IPS DF 4.7 (cell line): ENCODE data around the gene FGD5.

Experiments used
- DNase-seq: peaks from one replicate; pipeline ENCODE4 v3.0.0-alpha.2; 2013; ENCODE audit warnings: low spot score; ENCODE audit errors: extremely low read depth

FGD5 gene

GRCh38 chr3:14829811-14830210, 11.0 kb downstream of the FGD5 start:
- no peak for DNase-seq

GRCh38 chr3:14831916-14832450, 13.2 kb downstream of the FGD5 start:
- DNase-seq = no peak

- DNase-seq = no peak
These were observed 14.4 kb downstream of the FGD5 start for GRCh38 chr3:14832975-14833722.

- DNase-seq = no peak
These were observed 15.4 kb downstream of the FGD5 start for GRCh38 chr3:14834121-14834520.

- no peak for DNase-seq
These were observed 16.2 kb downstream of the FGD5 start for GRCh38 chr3:14834807-14835466.

- DNase-seq = no peak
These were observed 17.3 kb downstream of the FGD5 start for GRCh38 chr3:14836049-14836468.

- no peak for DNase-seq
These were observed 18.6 kb downstream of the FGD5 start for GRCh38 chr3:14837186-14837877.

- DNase-seq = no peak
These were observed 19.1 kb downstream of the FGD5 start for GRCh38 chr3:14837878-14838258.

- DNase-seq = no peak
These were observed 20.5 kb downstream of the FGD5 start for GRCh38 chr3:14839236-14839635.

- no peak for DNase-seq
These were observed 23.1 kb downstream of the FGD5 start for GRCh38 chr3:14841836-14842235.

- no peak for DNase-seq
These were observed 23.5 kb downstream of the FGD5 start for GRCh38 chr3:14842277-14842676.

- no peak for DNase-seq
These were observed 24.6 kb downstream of the FGD5 start for GRCh38 chr3:14843321-14843720.

GRCh38 chr3:14844386-14845170, 25.8 kb downstream of the FGD5 start:
- DNase-seq = no peak

- no peak for DNase-seq
These were observed 26.4 kb downstream of the FGD5 start for GRCh38 chr3:14845180-14845579.

GRCh38 chr3:14845826-14846225, 27.1 kb downstream of the FGD5 start:
- DNase-seq = no peak

GRCh38 chr3:14846226-14846880, 27.6 kb downstream of the FGD5 start:
- DNase-seq = no peak

- peak; percentile 68 for DNase-seq
These were observed 29.1 kb downstream of the FGD5 start for GRCh38 chr3:14847613-14848541.

GRCh38 chr3:14848906-14849305, 30.1 kb downstream of the FGD5 start:
- DNase-seq = no peak

GRCh38 chr3:14849638-14850230, 31.0 kb downstream of the FGD5 start:
- DNase-seq = no peak
